Measurements from ENCODE around the gene UBE2QL1.

Gene UBE2QL1

GRCh38 chr5:6535594-6535993 is 86.9 kb downstream of the UBE2QL1 start:
- no peak for ATAC-seq

GRCh38 chr5:6539060-6539459 is 90.4 kb downstream of the UBE2QL1 start:
- ATAC-seq, result no peak

More at GRCh38 chr5:6535594-6535993, 86.9 kb downstream of the UBE2QL1 start:
- DNase-seq, result no peak

GRCh38 chr5:6540111-6540827 is 91.6 kb downstream of the UBE2QL1 start:
- DNase-seq, result no peak
- no peak for ATAC-seq

More at GRCh38 chr5:6539060-6539459, 90.4 kb downstream of the UBE2QL1 start:
- no peak for DNase-seq

GRCh38 chr5:6541256-6542013 is 92.8 kb downstream of the UBE2QL1 start:
- DNase-seq, result no peak
- no peak for ATAC-seq

- DNase-seq (no peak), ATAC-seq (no peak)
Measured at GRCh38 chr5:6542421-6543345, 94.0 kb downstream of the UBE2QL1 start.

GRCh38 chr5:6543346-6543730 is 94.7 kb downstream of the UBE2QL1 start:
- no peak for DNase-seq

GRCh38 chr5:6543830-6544560 is 95.3 kb downstream of the UBE2QL1 start:
- DNase-seq, result no peak
- ATAC-seq, result no peak

More at GRCh38 chr5:6543346-6543730, 94.7 kb downstream of the UBE2QL1 start:
- no peak for ATAC-seq
